Measurements from ENCODE around the gene EEF1AKMT3. TPM values are rescaled to one million over a fixed set of nuclear protein-coding genes. Genes with fewer than 3 reads are reported as not detected.

EEF1AKMT3 gene
- total RNA-seq, 1 experiment from 2014 or later, result 5.0 TPM

DNA sequence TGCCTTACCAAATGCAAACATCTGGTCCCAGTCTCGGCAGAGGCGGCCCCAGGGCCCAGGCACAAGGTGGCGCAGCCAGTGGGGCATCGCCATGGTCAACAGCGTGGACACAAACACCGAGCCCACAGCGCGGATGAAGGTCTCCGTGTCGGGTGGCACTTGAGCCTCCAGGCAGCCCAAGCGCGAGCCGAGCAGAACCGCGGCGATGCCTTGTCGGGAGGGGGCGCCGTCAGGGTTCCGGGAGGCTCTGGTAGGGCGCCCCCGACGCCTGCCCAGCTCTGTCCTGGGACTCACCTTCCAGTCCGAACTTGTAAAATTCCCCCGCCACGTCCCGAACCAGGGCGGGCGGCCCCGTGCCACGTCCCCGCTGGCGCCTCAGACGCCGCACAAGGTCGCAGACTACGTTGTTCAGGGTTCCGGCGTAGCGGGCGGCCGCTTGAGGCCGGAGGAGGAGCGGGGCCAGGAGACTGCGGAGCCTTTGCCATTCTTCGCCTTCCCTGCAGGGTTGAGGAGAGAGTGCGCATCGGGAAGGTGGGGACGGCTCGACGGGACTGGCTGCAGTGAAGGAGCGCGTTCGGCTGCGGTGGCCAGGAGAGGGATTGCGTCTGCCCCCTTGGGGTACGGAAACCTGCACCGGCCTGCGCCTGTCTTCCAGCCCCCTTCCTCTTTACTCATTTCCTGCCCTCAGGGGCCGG lies 7.3 kb upstream of the EEF1AKMT3 start:
- H4K20me1 ChIP-seq (ENCODE audit: insufficient read depth), result no peaks in the 10 kb centered on the region
- H3K27me3 ChIP-seq (ENCODE audit: insufficient read depth, low read length), result no peaks in the 10 kb centered on the region
- H3K36me3 ChIP-seq (ENCODE audit: control insufficient read depth in 1 of 2, insufficient read depth in 2 of 2, low read length in 2 of 2), result peaks cover 13 to 20% of the 10 kb centered on the region in 2 experiments; a peak in 3 of 4 replicates
- peaks cover 11 to 40% of the 10 kb centered on the region in 2 experiments for H3K4me1 ChIP-seq (ENCODE audit: control insufficient read depth in 1 of 2, insufficient read depth in 2 of 2, low read length in 2 of 2)
- ChIA-PET POLR2A (interaction anchor here (0.7 to 0.9 kb wide), 2 partner anchors 21 to 176 kb away, joined by 3 to 4 read pairs; partner anchors contain the start of genes ATP23 and TSPAN31), CTCF (interaction anchor here (4.0 kb wide), 1 partner anchor 9 kb away, joined by 51 read pairs; no protein-coding TSS in a partner anchor), RAD21 (ENCODE audit: low non-redundant PET in 1 of 2, low total read pairs in 2 of 2, uncharacterized antibody in 2 of 2, unreplicated experiment in 2 of 2) (no interaction called here)
- TF ChIP-seq ZBTB33 (IDR thresholded peaks at IDR 0.05; ENCODE audit: extremely low read depth, insufficient replicate concordance, low read length), result no peak
- TF ChIP-seq ZFX (IDR thresholded peaks at IDR 0.05), result peak; percentile 49; the same call in 1 of the 2 replicates
- TF ChIP-seq, protein P1, sequence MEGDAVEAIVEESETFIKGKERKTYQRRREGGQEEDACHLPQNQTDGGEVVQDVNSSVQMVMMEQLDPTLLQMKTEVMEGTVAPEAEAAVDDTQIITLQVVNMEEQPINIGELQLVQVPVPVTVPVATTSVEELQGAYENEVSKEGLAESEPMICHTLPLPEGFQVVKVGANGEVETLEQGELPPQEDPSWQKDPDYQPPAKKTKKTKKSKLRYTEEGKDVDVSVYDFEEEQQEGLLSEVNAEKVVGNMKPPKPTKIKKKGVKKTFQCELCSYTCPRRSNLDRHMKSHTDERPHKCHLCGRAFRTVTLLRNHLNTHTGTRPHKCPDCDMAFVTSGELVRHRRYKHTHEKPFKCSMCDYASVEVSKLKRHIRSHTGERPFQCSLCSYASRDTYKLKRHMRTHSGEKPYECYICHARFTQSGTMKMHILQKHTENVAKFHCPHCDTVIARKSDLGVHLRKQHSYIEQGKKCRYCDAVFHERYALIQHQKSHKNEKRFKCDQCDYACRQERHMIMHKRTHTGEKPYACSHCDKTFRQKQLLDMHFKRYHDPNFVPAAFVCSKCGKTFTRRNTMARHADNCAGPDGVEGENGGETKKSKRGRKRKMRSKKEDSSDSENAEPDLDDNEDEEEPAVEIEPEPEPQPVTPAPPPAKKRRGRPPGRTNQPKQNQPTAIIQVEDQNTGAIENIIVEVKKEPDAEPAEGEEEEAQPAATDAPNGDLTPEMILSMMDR (IDR thresholded peaks at IDR 0.05 in 2 of 3, conservative IDR thresholded peaks at IDR 0.05 in 1 of 3; ENCODE audit: borderline replicate concordance in 1 of 3, insufficient read depth in 1 of 3, low read depth in 2 of 3, low read length in 2 of 3), result peak in 2 of 3 experiments; percentile 44; a peak in 4 of 6 replicates
- no peak for DNase-seq (ENCODE audit: low read depth, low spot score)
- H3K9me2 ChIP-seq (ENCODE audit: insufficient read depth), result no peaks in the 10 kb centered on the region
- H3K9me3 ChIP-seq (ENCODE audit: control insufficient read depth in 1 of 2, insufficient read depth in 1 of 2, low read depth in 1 of 2, low read length in 2 of 2), result no peaks in the 10 kb centered on the region
- H3K4me2 ChIP-seq (ENCODE audit: low read length), result peak overlapping the region; percentile 100
- peak overlapping the region; percentile 73 for H3K27ac ChIP-seq (ENCODE audit: low read depth, low read length)
- BruUV-seq (replicated peaks), result TSS peak; percentile 63
- peak overlapping the region; percentile 81 for H3K9ac ChIP-seq (ENCODE audit: low read length)
- ATAC-seq, result peak; percentile 63
- peak overlapping the region; percentile 72 to 81 for H3K4me3 ChIP-seq (replicated peaks in 1 of 2; ENCODE audit: low read depth in 1 of 2, low read length in 2 of 2)
- intact Hi-C loops (cut with micrococcal nuclease), result no loop called here
- H2AFZ ChIP-seq (ENCODE audit: low read depth, low read length, poor library complexity, severe bottlenecking), result peak overlapping the region; percentile 79
- H3K79me2 ChIP-seq (ENCODE audit: insufficient read depth, low read length), result no peaks in the 10 kb centered on the region; the same call in 1 of the 2 replicates

Data from HCT116 (cell line).